Brain microvascular endothelial cell (primary cell): ENCODE data around the gene MED12.
"Not testable (repeated sequence)": the region's sequence is repeated elsewhere in the genome, so short reads cannot be mapped to it uniquely, and the experiment has no call there.

Experiments used
- DNase-seq: peaks from one replicate; pipeline ENCODE4 v3.0.0-alpha.2; 2020
- H3K27ac ChIP-seq: fragments of 250-450 bp; sonication (Bioruptor Pico); 2 replicates; pipeline ENCODE4 v1.5.1; 2020; ENCODE audit warnings: mild to moderate bottlenecking, moderate library complexity
- H3K27me3 ChIP-seq: fragments of 250-450 bp; sonication (Bioruptor Pico); replicated peaks from 2 replicates; pipeline ENCODE4 v1.5.1; 2020; ENCODE audit warnings: mild to moderate bottlenecking
- H3K36me3 ChIP-seq: fragments of 250-450 bp; sonication (Bioruptor Pico); replicated peaks from 2 replicates; pipeline ENCODE4 v1.5.1; 2020; ENCODE audit warnings: mild to moderate bottlenecking
- H3K4me3 ChIP-seq: 2 replicates; pipeline ENCODE4 v1.5.1; 2011; ENCODE audit warnings: low read depth, mild to moderate bottlenecking, control low read depth, low read length, moderate library complexity
- CTCF ChIP-seq: IDR thresholded peaks from 2 replicates; pipeline ENCODE4 v1.5.1; 2011; ENCODE audit warnings: low read depth, mild to moderate bottlenecking, moderate library complexity, low read length, control low read depth, inconsistent platforms; ENCODE audit errors: missing control alignments
- in situ Hi-C: cut with HindIII; loops from 2 replicates; pipeline ENCODE4 v1.10.0; 2017; ENCODE audit warnings: low sequenced_read_pairs, low pct_ligation_motif_present

The MED12 gene

GRCh38 chrX:71173440-71173839 lies 55.0 kb downstream of the MED12 start:
- H3K36me3 ChIP-seq: no peaks in the 10 kb centered on the region
- H3K27me3 ChIP-seq: no peaks in the 10 kb centered on the region
- no peak for TF ChIP-seq CTCF
- in situ Hi-C loops: no loop called here
- H3K27ac ChIP-seq: no peak overlapping the region
- no peak for DNase-seq
- no peak overlapping the region for H3K4me3 ChIP-seq

- Histone ChIP-seq H3K4me3 (no peak overlapping the region), H3K27me3 (no peaks in the 10 kb centered on the region), H3K27ac (no peak overlapping the region), H3K36me3 (no peaks in the 10 kb centered on the region)
- DNase-seq: no peak
- in situ Hi-C loops: no loop called here
- no peak for TF ChIP-seq CTCF
Observed at GRCh38 chrX:71174795-71175194, 56.4 kb downstream of the MED12 start.

GRCh38 chrX:71175531-71175930 lies 57.1 kb downstream of the MED12 start:
- no peak for DNase-seq
- Histone ChIP-seq H3K4me3 (no peak overlapping the region), H3K36me3 (no peaks in the 10 kb centered on the region), H3K27me3 (no peaks in the 10 kb centered on the region), H3K27ac (no peak overlapping the region)
- no peak for TF ChIP-seq CTCF
- in situ Hi-C loops: no loop called here

- H3K27ac ChIP-seq: no peak overlapping the region
- TF ChIP-seq CTCF: no peak
- in situ Hi-C loops: no loop called here
Observed at GRCh38 chrX:71177327-71177726, 58.9 kb downstream of the MED12 start.

GRCh38 chrX:71178908-71179307 lies 60.5 kb downstream of the MED12 start:
- no peak overlapping the region for H3K27ac ChIP-seq
- peak; percentile 80 for TF ChIP-seq CTCF
- no peaks in the 10 kb centered on the region for H3K36me3 ChIP-seq
- in situ Hi-C loops: no loop called here
- no peak overlapping the region for H3K4me3 ChIP-seq
- peak; percentile 58 for DNase-seq
- H3K27me3 ChIP-seq: no peaks in the 10 kb centered on the region

More at GRCh38 chrX:71177327-71177726, 58.9 kb downstream of the MED12 start:
- H3K4me3 ChIP-seq: no peak overlapping the region
- no peaks in the 10 kb centered on the region for H3K36me3 ChIP-seq
- H3K27me3 ChIP-seq: no peaks in the 10 kb centered on the region
- no peak for DNase-seq

GRCh38 chrX:71180579-71181265 lies 62.3 kb downstream of the MED12 start:
- in situ Hi-C loops, DNase-seq, H3K27me3 ChIP-seq, H3K36me3 ChIP-seq, H3K4me3 ChIP-seq, H3K27ac ChIP-seq: not testable (repeated sequence)
